Activated CD8-positive, alpha-beta T cell treated with anti-CD3 and anti-CD28 coated beads for 36 hours (primary cell): ENCODE measurements around the gene ACBD6. TPM values are rescaled to one million over a fixed set of nuclear protein-coding genes. Genes with fewer than 3 reads are reported as not detected.

Experiments
- ATAC-seq: fragments of 200-7000 bp; cut with Tn5 transposase; one replicate; pipeline ENCODE4 v1.10.0; 2021; ENCODE audit warnings: mild to moderate bottlenecking, moderate library complexity
- CTCF ChIA-PET: fragments of 350-600 bp; sonication (Branson Sonifier 250); formaldehyde crosslinking; loops from one replicate; lab custom pipeline; 2021; ENCODE audit warnings: antibody characterized with exemption; lab: Charles Lee
- POLR2A ChIA-PET: fragments of 350-600 bp; sonication (Branson Sonifier 250); formaldehyde crosslinking; loops from one replicate; lab custom pipeline; 2021; ENCODE audit warnings: antibody characterized with exemption; lab: Charles Lee
- DNase-seq: peaks from one replicate; pipeline ENCODE4 v3.0.0-alpha.2; 2020
- H3K27ac Mint-ChIP-seq: one replicate; pipeline ENCODE4 v1.8.0; 2021; ENCODE audit warnings: mild to moderate bottlenecking, mixed read lengths
- H3K27me3 Mint-ChIP-seq: one replicate; pipeline ENCODE4 v1.8.0; 2021; ENCODE audit warnings: mixed read lengths
- H3K36me3 Mint-ChIP-seq: one replicate; pipeline ENCODE4 v1.8.0; 2021; ENCODE audit warnings: low read depth, mixed read lengths
- H3K4me1 Mint-ChIP-seq: one replicate; pipeline ENCODE4 v1.8.0; 2021; ENCODE audit warnings: low read depth, mixed read lengths
- H3K4me3 Mint-ChIP-seq: one replicate; pipeline ENCODE4 v1.8.0; 2021; ENCODE audit warnings: mild to moderate bottlenecking, moderate library complexity, mixed read lengths
- H3K9me3 Mint-ChIP-seq: one replicate; pipeline ENCODE4 v1.8.0; 2021; ENCODE audit warnings: mixed read lengths
- CTCF ChIP-seq: fragments of 200-600 bp; IDR thresholded peaks from one replicate; pipeline ENCODE4 v1.8.0; 2022; ENCODE audit warnings: antibody characterized with exemption, mild to moderate bottlenecking
- intact Hi-C: fragments of 100-400 bp; cut with micrococcal nuclease; formaldehyde crosslinking; loops from one replicate; pipeline ENCODE4 v1.10.0; 2022
- total RNA-seq, 2 experiments: library from RNA; stranded (reverse); gene quantifications; one replicate each; pipeline ENCODE4 v1.2.3, GENCODE V29; 2021

ACBD6 gene
- total RNA-seq, 2 experiments from 2014 or later: 41.3 to 45.0 TPM

GRCh38 chr1:180299479-180300221 lies 202.7 kb downstream of the ACBD6 start:
- Mint-ChIP-seq H3K27ac (no peak overlapping the region), H3K27me3 (no peaks in the 10 kb centered on the region), H3K9me3 (peaks cover 4% of the 10 kb centered on the region), H3K36me3 (peaks cover 17% of the 10 kb centered on the region), H3K4me3 (no peak overlapping the region), H3K4me1 (peaks cover 16% of the 10 kb centered on the region)
- intact Hi-C loops: no loop called here
- no peak for TF ChIP-seq CTCF
- ChIA-PET POLR2A (no interaction called here), CTCF (no interaction called here)
- DNase-seq: no peak
- ATAC-seq: no peak

DNA sequence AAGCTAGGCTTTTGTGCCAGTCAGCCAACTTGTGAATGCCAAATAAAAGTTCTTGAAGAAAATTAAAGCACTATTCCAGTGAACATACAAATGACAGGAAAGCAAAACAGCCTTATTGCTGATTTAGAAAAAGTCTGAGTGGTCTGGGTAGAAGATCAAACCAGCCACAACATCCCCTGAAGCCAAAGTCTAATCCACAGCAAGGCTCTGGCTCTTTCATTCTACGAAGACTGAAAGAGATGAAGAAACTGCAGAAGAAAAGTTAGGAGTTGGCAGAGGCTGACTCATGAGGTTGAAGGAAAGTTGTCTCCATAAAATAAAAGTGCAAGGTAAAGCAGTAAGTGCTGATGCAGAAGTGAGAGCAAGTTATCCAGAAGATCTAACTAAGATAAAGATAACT lies 206.4 kb downstream of the ACBD6 start:
- no peak for DNase-seq
- Mint-ChIP-seq H3K27me3 (no peaks in the 10 kb centered on the region), H3K9me3 (peaks cover 4% of the 10 kb centered on the region), H3K4me1 (peaks cover 18% of the 10 kb centered on the region), H3K36me3 (peaks cover 26% of the 10 kb centered on the region), H3K4me3 (no peak overlapping the region), H3K27ac (no peak overlapping the region)
- no peak for ATAC-seq
- no peak for TF ChIP-seq CTCF
- ChIA-PET POLR2A (no interaction called here), CTCF (no interaction called here)
- intact Hi-C loops: no loop called here

GRCh38 chr1:180294711-180295110 lies 207.7 kb downstream of the ACBD6 start:
- ChIA-PET CTCF (no interaction called here), POLR2A (no interaction called here)
- no peaks in the 10 kb centered on the region for H3K27me3 Mint-ChIP-seq
- peaks cover 29% of the 10 kb centered on the region for H3K4me1 Mint-ChIP-seq
- TF ChIP-seq CTCF: no peak
- H3K36me3 Mint-ChIP-seq: peaks cover 26% of the 10 kb centered on the region
- no peak for DNase-seq
- intact Hi-C loops: no loop called here
- H3K27ac Mint-ChIP-seq: no peak overlapping the region
- no peak for ATAC-seq
- peaks cover 4% of the 10 kb centered on the region for H3K9me3 Mint-ChIP-seq
- no peak overlapping the region for H3K4me3 Mint-ChIP-seq

DNA sequence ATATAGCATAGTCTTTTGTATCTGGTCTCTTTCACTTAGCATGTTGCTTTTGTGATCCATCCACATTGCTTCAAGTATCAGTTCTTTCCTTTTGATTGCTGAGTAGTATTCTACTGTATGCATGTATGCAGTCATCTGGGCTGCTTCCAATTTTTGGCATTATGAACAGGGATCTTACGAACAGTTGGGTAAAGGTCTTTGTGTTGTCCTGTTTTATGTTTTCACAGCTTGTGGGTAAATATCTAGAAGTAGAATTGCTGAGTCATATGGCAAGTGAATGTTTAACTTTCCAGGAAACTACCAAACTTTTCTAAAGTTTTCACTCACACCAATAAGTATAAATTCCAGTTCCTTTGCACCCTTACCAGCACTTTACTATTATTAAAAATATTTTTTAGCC lies 211.4 kb downstream of the ACBD6 start:
- ChIA-PET POLR2A (no interaction called here), CTCF (no interaction called here)
- peaks cover 4% of the 10 kb centered on the region for H3K9me3 Mint-ChIP-seq
- DNase-seq (no peak), ATAC-seq (no peak)
- peaks cover 26% of the 10 kb centered on the region for H3K4me1 Mint-ChIP-seq
- no peak overlapping the region for H3K4me3 Mint-ChIP-seq
- no peaks in the 10 kb centered on the region for H3K27me3 Mint-ChIP-seq
- TF ChIP-seq CTCF: no peak
- no peak overlapping the region for H3K27ac Mint-ChIP-seq
- intact Hi-C loops: no loop called here
- H3K36me3 Mint-ChIP-seq: peaks cover 23% of the 10 kb centered on the region

DNA sequence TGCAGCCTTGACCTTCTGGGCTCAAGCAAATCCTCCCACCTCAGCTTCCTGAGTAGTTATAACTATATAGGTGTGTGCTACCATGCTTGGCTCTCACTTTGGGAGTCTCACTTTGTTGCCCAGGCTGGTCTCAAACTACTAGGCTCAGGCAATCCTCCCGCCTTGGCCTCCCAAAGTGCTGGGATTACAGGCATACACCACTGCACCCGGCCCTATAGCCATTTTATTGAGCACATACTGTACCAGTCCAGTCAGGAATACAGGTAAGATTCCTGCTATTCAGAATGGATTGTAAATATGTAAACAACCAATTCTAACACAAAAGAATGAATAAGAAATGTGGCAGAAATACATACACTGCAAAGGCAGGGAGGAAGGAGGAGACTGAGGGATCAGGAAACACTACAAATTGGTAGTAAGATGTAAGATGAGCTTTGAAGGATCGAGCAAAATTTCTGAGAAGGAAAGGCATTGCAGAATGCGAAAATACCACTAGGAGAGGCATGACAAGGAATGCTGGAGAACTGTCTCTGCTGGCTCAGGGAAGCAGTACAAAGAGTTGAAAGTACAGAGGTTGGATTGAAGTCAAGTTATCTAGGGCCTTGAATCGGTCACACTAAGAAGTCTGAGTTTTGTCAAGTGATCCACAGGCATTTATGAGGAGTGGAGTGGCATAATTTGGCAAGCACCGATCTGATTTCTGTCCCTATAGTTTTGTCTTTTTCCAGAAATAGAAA lies 211.9 kb downstream of the ACBD6 start:
- TF ChIP-seq CTCF: no peak
- ChIA-PET CTCF (no interaction called here), POLR2A (no interaction called here)
- Mint-ChIP-seq H3K4me3 (no peak overlapping the region), H3K36me3 (peaks cover 20% of the 10 kb centered on the region), H3K4me1 (peaks cover 26% of the 10 kb centered on the region), H3K27ac (no peak overlapping the region), H3K27me3 (no peaks in the 10 kb centered on the region), H3K9me3 (peaks cover 2% of the 10 kb centered on the region)
- intact Hi-C loops: no loop called here
- no peak for ATAC-seq
- DNase-seq: no peak
